ENCODE measurements around the gene UNC13B.
"Not testable (repeated sequence)": the region's sequence is repeated elsewhere in the genome, so short reads cannot be mapped to it uniquely, and the experiment has no call there.

Gene UNC13B

DNA sequence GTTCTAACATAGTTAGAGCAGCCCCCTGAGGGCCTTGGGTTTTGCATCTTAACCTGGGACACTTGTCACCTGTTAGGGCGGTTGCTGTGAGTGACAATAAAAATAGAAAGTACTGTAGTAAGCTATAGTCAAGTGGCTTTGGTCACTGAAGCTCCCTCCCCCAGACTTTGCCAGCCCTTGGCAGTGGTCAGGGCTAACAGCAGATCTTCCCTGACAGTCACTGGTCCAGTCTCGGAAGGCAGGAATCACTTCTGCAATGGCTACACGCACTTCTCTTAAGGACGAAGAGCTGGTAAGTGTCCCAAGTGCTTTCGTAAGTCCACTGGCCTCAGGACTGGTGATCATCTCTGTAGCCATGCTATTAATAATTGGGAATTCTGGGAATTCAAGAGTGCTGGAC is 213.1 kb downstream of the UNC13B start:
- DNase-seq (ENCODE audit: low spot score), result no peak

- no peak for DNase-seq (ENCODE audit: low spot score)
Observed at GRCh38 chr9:35380039-35380438, 218.2 kb downstream of the UNC13B start.

DNA sequence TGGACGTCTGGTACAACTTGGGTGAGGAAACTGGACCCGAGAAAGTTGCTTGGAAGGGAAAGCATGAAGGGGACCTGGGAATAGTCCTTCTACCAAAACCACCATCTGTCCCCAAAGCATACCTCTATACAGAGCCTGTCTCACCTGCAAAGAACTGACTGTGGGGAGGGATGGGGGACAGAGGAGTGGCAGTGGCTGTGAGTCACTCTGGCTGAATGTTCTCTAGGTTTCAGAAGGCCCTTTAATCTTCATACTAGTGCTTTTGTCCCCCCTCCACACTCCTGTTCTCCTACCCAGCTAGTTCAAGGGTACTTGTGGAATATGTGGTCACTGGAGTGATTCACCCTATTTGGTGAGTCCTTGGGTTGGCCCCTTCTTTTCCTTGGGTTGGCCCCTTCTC is 218.8 kb downstream of the UNC13B start:
- no peak for DNase-seq (ENCODE audit: low spot score)

DNA sequence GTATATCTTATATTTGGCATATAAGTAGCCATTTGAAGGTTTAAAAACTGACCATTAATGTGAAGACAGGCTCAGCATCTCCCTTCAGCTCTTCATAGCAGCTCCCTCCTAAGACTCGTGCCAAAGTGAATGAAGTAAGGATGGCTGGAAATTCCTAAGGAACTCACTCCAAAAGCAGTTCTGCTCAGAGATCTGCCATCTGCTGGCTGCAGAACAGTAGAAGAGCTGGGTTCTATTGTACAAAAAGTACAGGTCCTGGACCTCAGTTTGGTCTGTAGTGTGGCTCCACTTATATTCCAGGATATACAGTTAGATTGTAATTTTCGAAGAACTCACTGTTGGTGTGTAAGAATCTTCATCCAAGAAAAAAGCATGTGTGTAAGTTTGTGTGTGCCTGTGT is 223.2 kb downstream of the UNC13B start:
- peak; percentile 68 for DNase-seq (ENCODE audit: low spot score)

DNA sequence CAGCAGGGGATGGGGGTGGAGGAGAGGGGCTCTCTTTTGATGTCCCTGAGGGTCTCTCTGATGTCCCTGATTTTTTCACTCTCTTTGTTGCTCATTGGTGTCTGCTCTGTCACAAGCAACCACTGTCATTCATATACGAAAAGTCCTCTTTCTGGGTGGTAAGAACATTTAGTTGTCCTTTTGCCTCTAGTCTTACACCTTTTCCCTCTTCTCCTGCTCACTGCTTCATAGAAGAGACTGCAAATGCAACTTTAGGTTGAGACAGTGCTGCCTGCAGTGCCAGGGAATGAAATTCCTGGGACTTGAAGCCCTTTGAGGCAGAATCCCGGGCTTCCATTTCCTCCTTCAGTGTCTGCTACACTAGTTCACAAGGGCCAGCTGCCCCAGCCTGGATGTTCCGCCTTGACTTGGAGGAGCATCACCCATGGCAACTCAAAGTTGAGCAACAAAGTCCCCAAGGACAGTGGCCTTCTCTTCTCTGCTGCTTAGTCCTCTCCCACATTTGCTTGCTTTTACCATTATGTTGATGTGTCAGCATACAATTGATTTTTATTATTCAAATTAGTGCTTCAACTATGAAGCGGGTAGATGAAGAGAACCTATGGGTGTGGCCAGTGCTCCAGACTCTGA is 233.4 kb downstream of the UNC13B start:
- DNase-seq (ENCODE audit: low spot score), result no peak

- no peak for DNase-seq (ENCODE audit: low spot score)
Observed at GRCh38 chr9:35395706-35396101, 233.9 kb downstream of the UNC13B start.

DNA sequence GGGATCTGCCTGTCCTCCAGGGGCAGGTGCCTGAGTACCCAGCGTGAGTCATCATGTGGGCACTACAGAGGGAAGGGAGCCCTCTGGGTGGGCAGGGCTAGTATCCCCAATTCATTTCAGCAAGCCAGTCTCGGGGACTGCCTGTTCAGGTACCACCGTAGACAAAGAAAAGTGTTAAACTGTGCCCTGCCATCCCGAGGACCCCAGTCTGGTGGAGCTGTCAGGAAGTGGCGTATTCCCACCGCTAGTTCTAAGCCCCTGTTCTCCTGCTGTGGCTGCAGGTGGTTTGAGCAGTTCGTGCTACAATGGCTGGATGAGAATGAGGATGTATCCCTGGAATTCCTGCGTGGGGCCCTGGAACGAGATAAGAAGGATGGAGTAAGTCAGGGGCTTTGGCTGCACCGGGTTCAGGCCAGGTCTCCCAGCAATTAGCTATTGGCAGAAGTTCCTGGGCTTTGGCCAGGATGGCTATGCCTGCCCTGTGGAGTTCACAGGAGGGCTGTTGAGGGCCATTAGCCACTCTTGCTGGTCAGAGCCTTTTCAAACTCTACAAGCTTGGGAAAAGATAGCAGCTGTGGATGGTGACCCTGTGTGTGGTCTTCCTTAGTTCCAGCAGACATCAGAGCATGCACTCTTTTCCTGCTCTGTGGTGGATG is 234.9 kb downstream of the UNC13B start:
- DNase-seq (ENCODE audit: low spot score), result no peak

GRCh38 chr9:35397216-35397698 is 235.4 kb downstream of the UNC13B start:
- DNase-seq (ENCODE audit: low spot score), result no peak

GRCh38 chr9:35397923-35398322 is 236.1 kb downstream of the UNC13B start:
- no peak for DNase-seq (ENCODE audit: low spot score)

DNA sequence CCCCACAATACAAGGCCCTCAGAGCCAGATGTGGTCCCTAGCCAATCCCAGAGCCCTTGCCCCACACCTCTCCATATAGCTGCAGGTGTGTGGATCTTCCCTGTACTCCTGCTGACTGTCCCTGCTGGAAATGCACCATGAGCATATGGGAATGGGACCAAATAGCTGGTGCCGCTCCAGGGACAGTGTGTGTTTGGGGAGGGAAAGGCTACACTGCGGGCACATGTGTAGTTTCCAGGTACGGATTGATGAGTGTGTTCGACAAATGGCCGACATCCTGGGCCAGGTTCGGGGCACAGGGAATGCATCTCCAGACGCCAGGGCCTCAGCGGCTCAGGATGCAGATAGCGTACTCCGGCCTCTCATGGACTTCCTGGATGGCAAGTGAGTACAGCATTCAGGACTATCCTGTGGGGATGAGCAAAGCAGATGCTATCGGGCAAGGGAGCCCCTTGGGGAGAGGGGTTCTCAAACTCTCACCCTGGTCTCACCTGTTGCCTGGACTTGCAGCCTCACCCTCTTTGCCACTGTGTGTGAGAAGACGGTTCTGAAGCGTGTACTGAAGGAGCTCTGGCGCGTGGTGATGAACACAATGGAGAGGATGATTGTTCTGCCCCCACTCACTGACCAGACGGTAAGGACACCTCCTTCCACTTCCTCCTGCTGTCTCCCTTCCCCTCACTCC is 237.0 kb downstream of the UNC13B start:
- no peak for DNase-seq (ENCODE audit: low spot score)

DNA sequence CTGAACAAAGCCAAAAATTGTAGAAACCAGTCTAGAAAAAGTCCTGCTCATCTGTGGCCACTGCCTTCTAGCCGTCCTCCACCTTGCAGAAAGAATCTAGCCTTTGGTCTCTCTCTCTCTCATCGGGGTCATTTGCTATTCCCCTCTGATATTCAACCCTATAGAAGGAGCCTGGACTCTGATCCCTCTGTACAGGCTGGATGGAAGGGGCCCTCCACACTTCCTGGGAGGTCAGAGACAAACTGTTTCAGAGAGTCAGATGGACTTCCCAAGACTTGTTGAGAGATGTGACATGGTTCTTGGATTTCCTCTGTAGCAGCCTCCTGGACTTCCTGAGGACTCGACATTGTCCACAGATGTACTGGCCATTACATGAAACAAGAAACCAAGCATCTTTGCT is 243.1 kb downstream of the UNC13B start:
- DNase-seq (ENCODE audit: low spot score), result no peak

DNA sequence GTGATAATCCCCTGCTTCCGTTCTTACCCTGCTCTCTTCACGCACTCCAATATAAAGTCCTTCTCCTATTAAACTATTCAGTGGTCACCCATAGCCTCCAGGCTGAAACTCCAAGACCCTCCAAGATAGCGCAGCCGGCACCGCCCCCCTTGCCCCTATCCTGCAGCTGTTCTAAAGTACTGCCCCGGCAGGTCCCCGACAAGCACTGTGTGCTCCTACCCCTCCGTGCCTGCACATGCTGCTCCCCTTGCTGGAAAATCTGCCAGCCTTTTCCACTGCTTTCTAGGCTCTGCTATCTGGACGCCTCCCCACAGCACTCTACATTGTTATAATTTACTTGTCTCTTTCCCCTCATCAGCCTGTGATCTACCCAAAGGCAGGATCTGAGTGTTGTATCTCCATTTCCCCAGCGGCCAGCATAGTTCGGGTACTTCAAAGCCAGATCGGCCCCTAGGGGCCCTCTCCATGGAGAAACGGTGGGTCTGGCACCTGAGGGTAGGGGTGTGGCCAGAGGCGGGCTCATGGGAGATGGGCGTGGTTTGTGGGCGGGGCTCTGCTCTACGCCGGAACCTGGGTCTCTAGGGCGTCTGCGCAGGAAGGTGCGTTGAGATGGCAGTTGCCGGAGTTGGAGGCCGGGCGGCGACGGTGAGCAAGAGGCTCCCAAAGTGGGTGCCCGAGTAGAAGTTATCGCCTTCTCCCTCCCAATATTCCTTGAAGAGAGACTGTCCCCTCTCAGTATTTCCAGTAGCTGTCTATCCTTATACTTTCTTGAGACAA is 244.6 kb downstream of the UNC13B start:
- no peak for DNase-seq (ENCODE audit: low spot score)

DNA sequence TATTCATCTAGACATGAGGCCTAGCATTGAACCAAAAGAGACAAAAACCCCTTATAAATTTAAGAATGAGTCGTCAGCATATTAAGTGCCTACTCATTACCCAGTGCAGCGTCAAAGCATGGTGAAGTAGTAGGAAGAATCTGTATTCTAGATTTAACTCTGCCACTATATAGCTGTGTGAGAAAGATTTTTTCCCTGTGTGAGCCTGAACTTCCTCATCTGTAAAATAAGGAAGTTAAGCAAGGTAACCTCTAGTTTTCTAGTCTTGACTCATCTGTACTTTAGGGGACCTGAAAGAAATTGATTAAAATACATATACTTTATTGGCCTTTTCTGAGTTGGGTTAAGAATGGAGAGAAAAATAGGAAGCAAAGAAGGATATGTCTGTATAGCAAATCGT is 246.0 kb downstream of the UNC13B start:
- no peak for DNase-seq (ENCODE audit: low spot score)

DNA sequence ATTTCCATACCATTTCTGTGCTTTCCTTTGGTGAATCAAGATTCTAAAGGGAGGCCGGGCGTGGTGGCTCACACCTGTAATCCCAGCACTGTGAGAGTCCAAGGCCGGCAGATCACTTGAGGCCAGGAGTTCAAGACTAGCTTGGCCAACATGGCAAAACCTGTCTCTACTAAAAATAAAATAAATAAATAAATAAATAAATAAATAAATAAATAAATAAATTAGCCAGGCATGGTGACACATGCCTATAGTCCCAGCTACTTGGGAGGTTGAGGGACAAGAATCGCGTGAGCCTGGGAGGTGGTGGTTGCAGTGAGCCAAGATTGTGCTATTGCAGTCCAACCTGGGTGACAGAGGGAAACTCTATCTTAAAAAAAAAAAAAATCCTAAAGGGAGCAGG is 247.6 kb downstream of the UNC13B start:
- DNase-seq (ENCODE audit: low spot score), result not testable (repeated sequence)

- no peak for DNase-seq (ENCODE audit: low spot score)
Observed at GRCh38 chr9:35414889-35415288, 253.1 kb downstream of the UNC13B start.

DNA sequence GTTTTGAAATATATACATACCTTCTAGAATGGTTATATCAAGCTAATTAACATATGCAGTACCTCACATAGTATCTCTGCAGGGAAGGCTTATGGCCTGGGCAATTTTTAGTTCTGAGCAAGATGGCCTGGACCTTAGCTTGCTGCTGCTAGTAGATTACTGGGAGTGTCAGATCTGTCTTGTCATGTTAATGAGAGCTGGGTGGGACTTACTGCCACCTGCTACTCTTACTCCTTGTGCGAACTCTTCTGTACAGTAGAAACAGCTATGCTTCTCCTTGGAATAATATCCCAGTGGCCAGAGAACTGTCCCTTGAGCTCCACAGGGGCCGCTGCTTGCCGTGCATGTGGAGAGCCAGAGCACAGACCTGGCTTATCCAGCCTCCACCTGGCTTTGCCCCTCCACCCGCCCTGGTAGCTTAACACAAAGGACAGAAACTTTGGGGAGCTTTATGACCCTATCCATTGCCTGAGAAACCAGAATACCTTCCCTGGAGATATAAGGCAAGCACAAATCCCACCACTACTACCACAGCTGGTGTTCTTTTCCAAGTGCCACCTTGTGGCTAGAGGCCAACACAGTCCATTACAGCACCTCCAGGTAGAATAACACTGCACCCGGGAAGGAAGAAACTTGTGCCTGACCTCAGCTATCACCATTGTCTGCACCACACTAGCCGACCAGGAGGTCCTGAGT is 253.7 kb downstream of the UNC13B start:
- DNase-seq (ENCODE audit: low spot score), result no peak

DNA sequence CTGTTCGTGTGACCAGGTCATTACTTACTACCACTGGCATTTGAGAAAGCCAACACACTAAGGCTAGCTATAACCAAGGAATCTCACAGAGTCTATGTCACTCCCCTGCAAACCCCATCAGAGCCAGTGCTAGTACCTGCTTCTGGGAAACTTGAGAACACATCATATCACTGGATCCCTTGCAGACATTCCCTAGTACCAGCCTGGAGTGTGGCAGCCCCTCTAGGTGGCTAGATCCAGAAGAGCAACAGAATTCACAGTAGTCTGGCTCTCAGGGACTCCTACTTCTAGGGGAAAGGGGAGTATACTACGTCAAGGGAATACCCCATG is 254.3 kb downstream of the UNC13B start:
- no peak for DNase-seq (ENCODE audit: low spot score)

- DNase-seq (ENCODE audit: low spot score), result no peak
Observed at GRCh38 chr9:35422346-35422745, 260.5 kb downstream of the UNC13B start.

DNA sequence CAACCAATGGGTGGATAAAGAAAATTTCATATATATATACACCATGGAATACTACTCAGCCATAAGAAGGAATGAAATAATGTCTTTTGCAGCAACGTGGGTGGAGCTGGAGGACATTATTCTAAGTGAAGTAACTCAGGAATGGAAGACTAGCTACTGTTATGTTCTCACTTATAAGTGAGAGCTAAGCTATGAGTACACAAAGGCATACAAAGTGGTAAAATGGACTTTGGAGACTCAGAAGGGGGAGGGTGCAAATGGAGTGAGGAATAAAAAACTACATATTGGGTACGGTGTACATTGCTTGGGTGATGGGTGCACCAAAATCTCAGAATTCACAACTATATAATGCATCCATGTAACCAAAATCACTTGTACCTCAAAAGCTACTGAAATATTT is 260.9 kb downstream of the UNC13B start:
- no peak for DNase-seq (ENCODE audit: low spot score)

DNA sequence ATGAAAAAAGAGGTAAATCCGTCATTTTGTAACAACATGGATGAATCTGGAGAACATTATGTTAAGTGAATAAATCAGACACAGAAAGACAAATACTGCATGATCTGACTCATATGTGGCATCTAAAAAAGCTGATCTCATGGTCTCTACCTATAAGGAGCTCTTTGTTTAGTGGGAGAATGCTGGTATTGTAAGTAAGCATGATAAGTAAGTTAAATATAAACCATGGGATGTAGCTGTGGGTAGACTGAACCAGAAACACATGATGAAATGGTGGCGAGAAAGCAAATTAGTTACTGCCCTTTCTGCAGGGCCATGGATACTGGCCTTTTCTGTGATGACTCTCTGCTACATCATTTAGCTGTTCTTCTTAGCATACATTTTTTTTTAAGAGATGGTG is 261.7 kb downstream of the UNC13B start:
- no peak for DNase-seq (ENCODE audit: low spot score)

DNA sequence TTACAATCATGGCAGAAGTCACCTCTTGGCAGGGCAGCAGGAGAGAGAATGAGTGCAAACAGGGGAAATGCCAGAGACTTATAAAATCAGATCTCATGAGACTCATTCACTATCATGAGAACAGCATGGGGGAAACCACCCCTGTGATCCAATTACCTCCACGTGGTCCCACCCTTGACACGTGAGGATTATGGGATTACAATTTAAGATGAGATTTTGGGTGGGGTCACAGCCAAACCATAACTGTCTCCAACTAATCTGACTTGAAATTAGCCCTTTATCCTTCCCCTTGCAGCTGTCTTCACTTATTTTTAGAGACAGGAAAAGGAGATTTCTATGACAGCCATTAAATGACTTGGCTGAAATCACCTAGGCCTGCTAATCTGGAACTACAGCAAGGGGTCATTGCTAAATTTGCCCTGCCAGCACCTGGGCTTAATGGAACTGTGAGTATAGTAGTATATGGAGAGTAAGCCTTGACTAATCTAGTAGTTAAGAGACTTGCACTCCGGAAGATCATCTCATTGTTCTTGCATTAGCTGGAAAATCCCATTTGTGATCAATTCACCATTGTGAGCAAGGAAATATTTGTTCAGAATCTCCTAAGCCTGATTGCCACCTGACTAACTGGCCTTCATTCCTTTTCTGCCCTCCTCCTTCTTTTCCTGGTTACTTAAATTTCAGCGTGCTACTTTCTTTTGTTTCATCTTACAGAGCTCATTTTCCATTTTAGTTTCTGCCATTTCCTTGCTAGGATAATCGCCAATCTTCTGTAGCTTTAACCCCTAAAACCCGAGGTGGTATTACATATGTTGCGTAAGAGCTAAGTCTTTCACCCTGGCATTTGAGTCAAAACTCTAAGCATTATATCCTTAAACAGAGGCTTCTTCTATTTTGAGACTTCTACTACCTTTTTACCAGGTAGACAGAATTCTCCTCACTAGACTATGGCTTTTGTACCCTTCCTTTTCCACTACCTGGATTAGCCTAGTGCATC is 262.8 kb downstream of the UNC13B start:
- no peak for DNase-seq (ENCODE audit: low spot score)

Measured in AG08396 (cell line).